K562 (cell line): ENCODE measurements around the gene PDLIM5. TPM values are rescaled to one million over a fixed set of nuclear protein-coding genes. Genes with fewer than 3 reads are reported as not detected.

Experiments
- ATAC-seq: fragments of 200-7000 bp; cut with Tn5 transposase; 3 replicates; pipeline ENCODE4 v1.9.1; 2020; ENCODE audit warnings: moderate library complexity
- BruUV-seq: library from RNA; stranded (reverse); fragments of 400-500 nt; replicated peaks from 2 replicates; lab custom pipeline; 2021; lab: Mats Ljungman, UMichigan
- CTCF ChIA-PET: fragments of 300-600 bp; formaldehyde crosslinking; extraction: SDS; loops from one replicate; lab custom pipeline; 2021; ENCODE audit warnings: low intra/inter-chr PET ratio; lab: Yijun Ruan, JAX
- POLR2A ChIA-PET: fragments of 300-600, 350-650 bp; sonication (Branson Sonifier 250); formaldehyde crosslinking; extraction: SDS; loops from one replicate; lab custom pipeline; 2021; ENCODE audit warnings: antibody characterized with exemption, inconsistent platforms; lab: Yijun Ruan, JAX
- DNase-seq, 4 experiments: peaks; one replicate each; pipeline versions ENCODE4 v3.0.0 to v3.0.0-alpha.2; 2011 to 2018; ENCODE audit warnings: low spot score in 3 of 4, mixed read lengths in 3 of 4; ENCODE audit errors: extremely low read depth in 1 of 4
- FAIRE-seq: peaks from 2 replicates; lab custom pipeline; 2011; peaks lifted over from hg19 to GRCh38; lab: Jason Lieb, UNC
- H2AFZ ChIP-seq: 2 replicates; pipeline ENCODE4 v1.6.0; 2011; ENCODE audit warnings: low read depth, low read length, control low read depth, inconsistent platforms
- H3K27ac ChIP-seq: fragments of 200-600 bp; 3 replicates; pipeline ENCODE4 v1.8.0; 2011; ENCODE audit warnings: low read depth, mild to moderate bottlenecking, control low read depth, inconsistent platforms, low read length, moderate library complexity, mixed read lengths; ENCODE audit errors: extremely low read depth
- H3K27me3 ChIP-seq, 2 experiments: fragments of 300-600 bp in 1 of 2; 2 replicates in 1 of 2; 3 replicates in 1 of 2; pipeline versions ENCODE4 v1.6.0 to v1.8.0; 2011; ENCODE audit warnings: inconsistent platforms in 2 of 2, low read length in 2 of 2, mild to moderate bottlenecking in 1 of 2, mixed read lengths in 1 of 2, moderate library complexity in 1 of 2; ENCODE audit not compliant: control insufficient read depth in 2 of 2, insufficient read depth in 2 of 2
- H3K36me3 ChIP-seq: fragments of 300-600 bp; 3 replicates; pipeline ENCODE4 v1.8.0; 2011; ENCODE audit warnings: mild to moderate bottlenecking, low read length, inconsistent platforms; ENCODE audit not compliant: control insufficient read depth, insufficient read depth
- H3K4me1 ChIP-seq, 2 experiments: fragments of 200-600 bp in 1 of 2; replicated peaks in 1 of 2; 2 replicates in 1 of 2; 3 replicates in 1 of 2; pipeline versions ENCODE4 v1.5.1 to v1.8.0; 2011; ENCODE audit warnings: inconsistent platforms in 2 of 2, low read length in 2 of 2, mild to moderate bottlenecking in 1 of 2, mixed read lengths in 1 of 2, moderate library complexity in 1 of 2; ENCODE audit not compliant: control insufficient read depth in 2 of 2, insufficient read depth in 2 of 2
- H3K4me2 ChIP-seq: 2 replicates; pipeline ENCODE4 v1.6.1; 2011; ENCODE audit warnings: low read length, control low read depth, inconsistent platforms, mixed read lengths; ENCODE audit not compliant: insufficient read depth
- H3K4me3 ChIP-seq: fragments of 200-600 bp; sonication (generic), shearing (Covaris generic); 2 replicates; pipeline ENCODE4 v1.5.1; 2016; ENCODE audit warnings: control low read depth, inconsistent platforms
- H3K79me2 ChIP-seq: fragments of 200-600 bp; 3 replicates; pipeline ENCODE4 v1.8.0; 2011; ENCODE audit warnings: low read length, inconsistent platforms; ENCODE audit not compliant: control insufficient read depth, insufficient read depth
- H3K9ac ChIP-seq, 2 experiments: 2 replicates each; pipeline versions ENCODE4 v1.6.0 to v1.6.1; 2011; ENCODE audit warnings: low read depth in 2 of 2, low read length in 2 of 2, control low read depth in 1 of 2, inconsistent platforms in 1 of 2, mild to moderate bottlenecking in 1 of 2, mixed read lengths in 1 of 2; ENCODE audit not compliant: insufficient read depth in 1 of 2
- H3K9me1 ChIP-seq: one replicate; pipeline ENCODE4 v1.6.0; 2011; ENCODE audit warnings: inconsistent platforms, mild to moderate bottlenecking, low read length, moderate library complexity; ENCODE audit not compliant: control insufficient read depth, insufficient read depth
- H3K9me3 ChIP-seq: replicated peaks from 2 replicates; pipeline ENCODE4 v1.5.1; 2011; ENCODE audit warnings: low read depth, low read length, inconsistent platforms; ENCODE audit not compliant: control insufficient read depth, insufficient read depth
- H4K20me1 ChIP-seq: replicated peaks from 2 replicates; pipeline ENCODE4 v1.6.1; 2011; ENCODE audit warnings: low read length, inconsistent platforms, mixed read lengths; ENCODE audit not compliant: control insufficient read depth, insufficient read depth
- C11orf30 ChIP-seq: fragments of 450-650 bp; IDR thresholded peaks from 2 replicates; pipeline ENCODE4 v1.6.1; 2016; ENCODE audit warnings: low read depth, mild to moderate bottlenecking
- ERF ChIP-seq: fragments of 450-650 bp; formaldehyde crosslinking; IDR thresholded peaks from 2 replicates; pipeline ENCODE4 v1.4.0; 2020; ENCODE audit warnings: mild to moderate bottlenecking, mixed read lengths
- GABPA ChIP-seq: fragments of 200-800 bp; sonication (Bioruptor generic); conservative IDR thresholded peaks from 2 replicates; pipeline ENCODE4 v1.6.1; 2016; ENCODE audit warnings: low read depth, missing genetic modification characterization, missing compliant biosample characterization
- MAFF ChIP-seq: IDR thresholded peaks from 2 replicates; pipeline ENCODE4 v1.6.1; 2012; ENCODE audit warnings: low read length, improper control_type of control experiment
- PBX2 ChIP-seq, 2 experiments: IDR thresholded peaks in 1 of 2; conservative IDR thresholded peaks in 1 of 2; 2 replicates each; pipeline ENCODE4 v1.6.1; 2016; ENCODE audit warnings: low read depth in 2 of 2, mild to moderate bottlenecking in 1 of 2, missing compliant biosample characterization in 1 of 2, missing genetic modification characterization in 1 of 2, moderate library complexity in 1 of 2
- PHTF2 ChIP-seq: fragments of 250-450 bp; sonication (Bioruptor Pico); IDR thresholded peaks from 2 replicates; pipeline ENCODE4 v1.5.0; 2021; ENCODE audit warnings: mild to moderate bottlenecking
- PKNOX1 ChIP-seq: fragments of 450-650 bp; IDR thresholded peaks from 2 replicates; pipeline ENCODE4 v1.6.1; 2016
- TRIM24 ChIP-seq, 2 experiments: fragments of 450-650 bp; IDR thresholded peaks; 2 replicates each; pipeline ENCODE4 v1.6.1; 2016
- ZNF12 ChIP-seq: sonication (generic); formaldehyde crosslinking; IDR thresholded peaks from 2 replicates; pipeline ENCODE4 v1.4.0; 2020; ENCODE audit warnings: mild to moderate bottlenecking, missing genetic modification reagents
- ZNF316 ChIP-seq: fragments of 450-650 bp; IDR thresholded peaks from 2 replicates; pipeline ENCODE4 v1.6.1; 2016
- WGBS: fragments of 100-300 bp; shearing (Covaris generic); methylation state at CpG from one replicate; pipeline ENCODE4 v1.1.6; 2016; ENCODE audit warnings: low coverage, mixed read lengths; ENCODE audit not compliant: insufficient coverage; ENCODE audit errors: missing lambda C conversion rate; 5-methylcytosine and 5-hydroxymethylcytosine counted together
- in situ Hi-C: fragments of 300-500 bp; cut with MboI; formaldehyde crosslinking; loops from 4 replicates; pipeline ENCODE4 v1.15.0; 2018; ENCODE audit warnings: inconsistent platforms, mixed read lengths
- intact Hi-C: fragments of 100-400 bp; cut with micrococcal nuclease; formaldehyde crosslinking; loops from 2 replicates; pipeline ENCODE4 v1.14.2; 2022
- polyA plus RNA-seq, 8 experiments: library from polyadenylated mRNA; depleted of rRNA in 4 of 8; stranded (reverse) in 5 of 8; unstranded in 3 of 8; fragments of >200 nt; fragmentation: Nextera tagmentation in 2 of 8; fragmentation: Illumina TruSeq in 1 of 8; extraction: Ambion mirVana in 2 of 8; extraction: Trizol in 1 of 8; gene quantifications; 2 replicates each; pipeline versions ENCODE4 v1.2.1 to v1.2.3, GENCODE V29; 2011 to 2014; ENCODE audit warnings: inconsistent platforms in 1 of 8, missing spikeins in 1 of 8
- total RNA-seq, 7 experiments: library from RNA; depleted of rRNA in 6 of 7; stranded (reverse); fragments of >200 nt in 6 of 7; fragmentation: Illumina TruSeq in 2 of 7; extraction: Trizol in 2 of 7; gene quantifications; 2 replicates each; pipeline versions ENCODE4 v1.2.1 to v1.2.3, GENCODE V29; 2011 to 2021; ENCODE audit warnings: low replicate concordance in 1 of 7

The PDLIM5 gene
- total and polyA plus RNA-seq, 9 of the 15 experiments (the other 6 are each of a cell fraction or from before 2014, with no cell fraction given) = 36.9 to 127 (median 62.5) TPM

- TF ChIP-seq PBX2 (CRISPR knock-in tag; IDR thresholded peaks at IDR 0.05; ENCODE audit: low read depth) (no peak), PBX2 (tag; conservative IDR thresholded peaks at IDR 0.05; ENCODE audit: low read depth) (0 out of 2 replicates have a peak, but pooled peaks have one; percentile 25), PHTF2 (CRISPR knock-in tag) (no peak), PKNOX1 (peak; percentile 59)
These were observed 43.0 kb upstream of the PDLIM5 start (continued) for GRCh38 chr4:94408549-94409374.

GRCh38 chr4:94409375-94409679, 42.4 kb upstream of the PDLIM5 start:
- Histone ChIP-seq H3K79me2 (no peaks in the 10 kb centered on the region), H3K36me3 (no peaks in the 10 kb centered on the region), H3K27ac (no peak overlapping the region), H3K27me3 (no peaks in the 10 kb centered on the region), H3K9me3 (no peaks in the 10 kb centered on the region), H2AFZ (no peak overlapping the region), H3K9ac (no peak overlapping the region), H3K9me1 (no peaks in the 10 kb centered on the region), H4K20me1 (no peaks in the 10 kb centered on the region), H3K4me2 (no peak overlapping the region), H3K4me3 (no peak overlapping the region), H3K4me1 (peaks cover 4 to 22% of the 10 kb centered on the region in 2 experiments; a peak in 2 of 5 replicates)
- in situ Hi-C loops (no loop called here), intact Hi-C loops (loop anchor here (5.0 kb wide), 1 partner anchor 77 kb away; no protein-coding TSS in a partner anchor)
- 88% methylated on average over 1 of the region's 1 CpG for WGBS
- TF ChIP-seq MAFF (peak; percentile 26; the same call in 1 of the 2 replicates), ZNF316 (peak; percentile 72), C11orf30 (peak; percentile 44), TRIM24 (IDR thresholded peaks at IDR 0.05) (no peak), ZNF12 (CRISPR knock-in tag) (no peak), ERF (CRISPR knock-in tag) (no peak), GABPA (no peak)
- ChIA-PET CTCF (no interaction called here), POLR2A (no interaction called here)
- ATAC-seq (no peak), FAIRE-seq (no peak), DNase-seq (no peak)
- no TSS peak for BruUV-seq
